Gastroesophageal sphincter (tissue), 3 donors: Measurements from ENCODE around the gene RBFOX2.

Experiments
- POLR2A ChIP-seq, 2 donors: fragments of 450-650 bp; IDR thresholded peaks; one replicate each; pipeline ENCODE4 v1.6.1; 2017; ENCODE audit warnings: antibody characterized with exemption in 2 of 2, mild to moderate bottlenecking in 2 of 2, moderate library complexity in 1 of 2
- POLR2AphosphoS5 ChIP-seq: sonication (generic); formaldehyde crosslinking; IDR thresholded peaks from one replicate; pipeline ENCODE4 v1.6.1; 2017; ENCODE audit warnings: antibody characterized with exemption
- TF ChIP-seq, protein P1 (sequence below), 4 experiments: fragments of 200-600 bp in 2 of 4; fragments of 450-650 bp in 2 of 4; sonication (generic) in 1 of 4; IDR thresholded peaks; one replicate each; pipeline ENCODE4 v1.5.1; 2017 to 2019; ENCODE audit warnings: antibody characterized with exemption in 4 of 4, mild to moderate bottlenecking in 2 of 4, moderate library complexity in 2 of 4

DNA sequence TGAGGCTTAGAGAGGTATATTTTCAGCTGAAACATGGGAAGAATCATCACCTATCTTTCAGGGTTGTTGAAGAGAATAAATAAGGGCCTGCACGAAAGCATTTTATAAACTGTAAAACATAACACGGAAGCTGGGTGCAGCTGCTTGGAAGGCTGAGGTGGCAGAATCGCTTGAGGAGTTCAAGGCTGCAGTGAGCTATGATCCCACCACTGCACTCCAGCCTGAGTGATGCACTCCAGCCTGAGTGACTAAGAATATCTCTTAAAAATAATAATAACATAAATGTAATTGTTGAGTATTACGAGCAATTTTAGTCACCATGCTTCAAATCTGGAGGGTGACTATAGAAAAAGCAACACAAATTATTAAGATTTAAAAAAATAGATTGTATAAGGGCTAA lies 16.3 kb downstream of the RBFOX2 start:
- no peak for TF ChIP-seq POLR2A (IDR thresholded peaks at IDR 0.05)
- no peak for TF ChIP-seq POLR2AphosphoS5
- TF ChIP-seq, protein P1, sequence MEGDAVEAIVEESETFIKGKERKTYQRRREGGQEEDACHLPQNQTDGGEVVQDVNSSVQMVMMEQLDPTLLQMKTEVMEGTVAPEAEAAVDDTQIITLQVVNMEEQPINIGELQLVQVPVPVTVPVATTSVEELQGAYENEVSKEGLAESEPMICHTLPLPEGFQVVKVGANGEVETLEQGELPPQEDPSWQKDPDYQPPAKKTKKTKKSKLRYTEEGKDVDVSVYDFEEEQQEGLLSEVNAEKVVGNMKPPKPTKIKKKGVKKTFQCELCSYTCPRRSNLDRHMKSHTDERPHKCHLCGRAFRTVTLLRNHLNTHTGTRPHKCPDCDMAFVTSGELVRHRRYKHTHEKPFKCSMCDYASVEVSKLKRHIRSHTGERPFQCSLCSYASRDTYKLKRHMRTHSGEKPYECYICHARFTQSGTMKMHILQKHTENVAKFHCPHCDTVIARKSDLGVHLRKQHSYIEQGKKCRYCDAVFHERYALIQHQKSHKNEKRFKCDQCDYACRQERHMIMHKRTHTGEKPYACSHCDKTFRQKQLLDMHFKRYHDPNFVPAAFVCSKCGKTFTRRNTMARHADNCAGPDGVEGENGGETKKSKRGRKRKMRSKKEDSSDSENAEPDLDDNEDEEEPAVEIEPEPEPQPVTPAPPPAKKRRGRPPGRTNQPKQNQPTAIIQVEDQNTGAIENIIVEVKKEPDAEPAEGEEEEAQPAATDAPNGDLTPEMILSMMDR (IDR thresholded peaks at IDR 0.05), result no peak
